GM23338 (cell line): ENCODE data around the gene ST6GALNAC1. TPM values are rescaled to one million over a fixed set of nuclear protein-coding genes. Genes with fewer than 3 reads are reported as not detected.

Experiments used
- ATAC-seq: fragments of 200-7000 bp; cut with Tn5 transposase; 3 replicates; pipeline ENCODE4 v1.9.1; 2020
- DNase-seq: peaks from one replicate; pipeline ENCODE4 v3.0.0-alpha.2; 2015; ENCODE audit warnings: low spot score
- H2AFZ ChIP-seq: fragments of 200-600 bp; sonication (generic); 2 replicates; pipeline ENCODE4 v1.8.0; 2016; ENCODE audit warnings: antibody characterized with exemption, mild to moderate bottlenecking, moderate library complexity
- H3F3A ChIP-seq: fragments of 200-600 bp; sonication (generic); replicated peaks from 2 replicates; pipeline ENCODE4 v1.8.0; 2017; ENCODE audit warnings: antibody characterized with exemption, mixed run types, low read depth
- H3K27ac ChIP-seq: fragments of 200-600 bp; sonication (generic); 2 replicates; pipeline ENCODE4 v1.6.1; 2016; ENCODE audit warnings: low read depth
- H3K27me3 ChIP-seq: fragments of 200-600 bp; sonication (generic); 2 replicates; pipeline ENCODE4 v1.8.0; 2016; ENCODE audit warnings: mild to moderate bottlenecking, mixed run types, moderate library complexity; ENCODE audit not compliant: insufficient read depth
- H3K36me3 ChIP-seq: fragments of 200-600 bp; sonication (generic); 2 replicates; pipeline ENCODE4 v1.8.0; 2016; ENCODE audit warnings: mild to moderate bottlenecking; ENCODE audit not compliant: insufficient read depth
- H3K4me1 ChIP-seq: fragments of 200-600 bp; sonication (generic); 2 replicates; pipeline ENCODE4 v1.8.0; 2016; ENCODE audit warnings: mild to moderate bottlenecking, moderate library complexity; ENCODE audit not compliant: insufficient read depth
- H3K4me2 ChIP-seq: fragments of 200-600 bp; sonication (generic); 2 replicates; pipeline ENCODE4 v1.7.1; 2017; ENCODE audit warnings: mixed run types
- H3K4me3 ChIP-seq: fragments of 200-600 bp; sonication (generic); 2 replicates; pipeline ENCODE4 v1.6.1; 2016; ENCODE audit warnings: mixed run types
- H3K79me2 ChIP-seq: fragments of 200-600 bp; sonication (generic); replicated peaks from 2 replicates; pipeline ENCODE4 v1.8.0; 2017; ENCODE audit warnings: mild to moderate bottlenecking; ENCODE audit not compliant: insufficient read depth
- H3K9me2 ChIP-seq: fragments of 200-600 bp; sonication (generic); 2 replicates; pipeline ENCODE4 v1.8.0; 2017; ENCODE audit not compliant: insufficient read depth
- H4K20me1 ChIP-seq: fragments of 200-600 bp; sonication (generic); replicated peaks from 2 replicates; pipeline ENCODE4 v1.8.0; 2017; ENCODE audit warnings: mild to moderate bottlenecking; ENCODE audit not compliant: insufficient read depth
- H3K27ac Mint-ChIP-seq: 2 replicates; pipeline ENCODE4 v1.8.0; 2020; ENCODE audit warnings: inconsistent platforms, mild to moderate bottlenecking, moderate library complexity, mixed read lengths
- H3K27me3 Mint-ChIP-seq: 3 replicates; pipeline ENCODE4 v1.8.0; 2022; ENCODE audit warnings: low read depth, mild to moderate bottlenecking, moderate library complexity, mixed read lengths, inconsistent platforms; ENCODE audit not compliant: insufficient read depth, poor library complexity
- H3K36me3 Mint-ChIP-seq: 3 replicates; pipeline ENCODE4 v1.8.0; 2021; ENCODE audit warnings: low read depth, mild to moderate bottlenecking, inconsistent platforms, moderate library complexity, mixed read lengths
- H3K4me1 Mint-ChIP-seq: 3 replicates; pipeline ENCODE4 v1.8.0; 2020; ENCODE audit warnings: mild to moderate bottlenecking, inconsistent platforms, mixed read lengths
- H3K4me3 Mint-ChIP-seq: 3 replicates; pipeline ENCODE4 v1.8.0; 2021; ENCODE audit warnings: moderate library complexity, mild to moderate bottlenecking, inconsistent platforms, mixed read lengths
- H3K9me3 Mint-ChIP-seq: 3 replicates; pipeline ENCODE4 v1.8.0; 2020; ENCODE audit warnings: moderate library complexity, mild to moderate bottlenecking, inconsistent platforms, mixed read lengths
- CREB1 ChIP-seq: fragments of 250-450 bp; sonication (Bioruptor Pico); IDR thresholded peaks from 2 replicates; pipeline ENCODE4 v1.5.0; 2020; ENCODE audit warnings: low read depth, mild to moderate bottlenecking, moderate library complexity
- CTCF ChIP-seq, 2 experiments: fragments of 200-600 bp in 1 of 2; sonication (generic) in 1 of 2; conservative IDR thresholded peaks; 2 replicates each; pipeline versions ENCODE4 v1.5.1 to v1.6.1; 2016 to 2017; ENCODE audit warnings: antibody characterized with exemption in 2 of 2, low read depth in 2 of 2, mild to moderate bottlenecking in 2 of 2, moderate library complexity in 1 of 2
- ETS1 ChIP-seq: IDR thresholded peaks from 2 replicates; pipeline ENCODE4 v1.6.1; 2016; ENCODE audit warnings: antibody characterized with exemption
- EZH2 ChIP-seq: fragments of 200-600 bp; sonication (generic); IDR thresholded peaks from one replicate; pipeline ENCODE4 v1.8.0; 2017; ENCODE audit warnings: antibody characterized with exemption, mild to moderate bottlenecking, low read depth; ENCODE audit not compliant: unreplicated experiment
- EZH2phosphoT487 ChIP-seq: fragments of 200-600 bp; sonication (generic); IDR thresholded peaks from one replicate; pipeline ENCODE4 v1.8.1; 2018; ENCODE audit warnings: antibody characterized with exemption; ENCODE audit not compliant: unreplicated experiment
- JUNB ChIP-seq: IDR thresholded peaks from one replicate; pipeline ENCODE4 v1.6.1; 2016; ENCODE audit warnings: antibody characterized with exemption; ENCODE audit not compliant: unreplicated experiment
- NANOG ChIP-seq: IDR thresholded peaks from 2 replicates; pipeline ENCODE4 v1.6.1; 2016; ENCODE audit warnings: antibody characterized with exemption, borderline replicate concordance
- POLR2AphosphoS5 ChIP-seq: IDR thresholded peaks from 2 replicates; pipeline ENCODE4 v1.6.1; 2016; ENCODE audit warnings: antibody characterized with exemption, low read depth
- REST ChIP-seq: IDR thresholded peaks from one replicate; pipeline ENCODE4 v1.6.1; 2018; ENCODE audit warnings: antibody characterized with exemption; ENCODE audit not compliant: unreplicated experiment
- STAT1 ChIP-seq: IDR thresholded peaks from one replicate; pipeline ENCODE4 v1.6.1; 2016; ENCODE audit warnings: antibody characterized with exemption; ENCODE audit not compliant: unreplicated experiment
- ZNF114 ChIP-seq: fragments of 250-450 bp; sonication (Bioruptor Pico); IDR thresholded peaks from 2 replicates; pipeline ENCODE4 v1.5.0; 2020; ENCODE audit warnings: mild to moderate bottlenecking, moderate library complexity
- ZNF331 ChIP-seq: fragments of 250-450 bp; sonication (Bioruptor Pico); IDR thresholded peaks from 2 replicates; pipeline ENCODE4 v1.5.0; 2020; ENCODE audit warnings: low read depth, mild to moderate bottlenecking, moderate library complexity
- ZNF462 ChIP-seq: fragments of 250-450 bp; sonication (Bioruptor Pico); IDR thresholded peaks from 2 replicates; pipeline ENCODE4 v1.5.0; 2020; ENCODE audit warnings: mild to moderate bottlenecking, moderate library complexity
- polyA plus RNA-seq: library from polyadenylated mRNA; unstranded; fragments of >200 nt; fragmentation: Nextera tagmentation; extraction: Ambion mirVana; gene quantifications from 2 replicates; pipeline ENCODE4 v1.2.1, GENCODE V29; 2016
- total RNA-seq: library from RNA; depleted of rRNA; stranded (reverse); fragments of >200 nt; shearing (Covaris generic); gene quantifications from 2 replicates; pipeline ENCODE4 v1.2.3, GENCODE V29; 2014

Gene ST6GALNAC1
- total and polyA plus RNA-seq, 2 experiments from 2014 or later: not detected

- H3K4me2 ChIP-seq: no peak overlapping the region
- no peaks in the 10 kb centered on the region for H3K36me3 ChIP-seq
- Mint-ChIP-seq H3K4me1 (peaks cover 22% of the 10 kb centered on the region), H3K9me3 (no peaks in the 10 kb centered on the region), H3K27ac (no peak overlapping the region), H3K36me3 (no peaks in the 10 kb centered on the region), H3K27me3 (peaks cover 9% of the 10 kb centered on the region), H3K4me3 (no peak overlapping the region)
- no peaks in the 10 kb centered on the region for H3F3A ChIP-seq
- no peak overlapping the region for H3K4me3 ChIP-seq
- no peak overlapping the region for H3K27ac ChIP-seq
- DNase-seq: no peak
- H3K79me2 ChIP-seq: no peaks in the 10 kb centered on the region
- no peaks in the 10 kb centered on the region for H3K27me3 ChIP-seq
- ATAC-seq: no peak
- H2AFZ ChIP-seq: no peak overlapping the region
- TF ChIP-seq CREB1 (CRISPR knock-in tag) (no peak), ETS1 (no peak), REST (no peak), STAT1 (no peak), POLR2AphosphoS5 (no peak), ZNF462 (CRISPR knock-in tag) (no peak), ZNF114 (CRISPR knock-in tag) (no peak), EZH2 (no peak), CTCF (conservative IDR thresholded peaks at IDR 0.05; ENCODE audit: low read depth in 2 of 2) (no peak), EZH2phosphoT487 (no peak), JUNB (no peak), ZNF331 (CRISPR knock-in tag) (no peak), NANOG (no peak)
- peaks cover 14% of the 10 kb centered on the region for H3K4me1 ChIP-seq
- H3K9me2 ChIP-seq: no peaks in the 10 kb centered on the region
- no peaks in the 10 kb centered on the region for H4K20me1 ChIP-seq
These were observed 5.3 kb downstream of the ST6GALNAC1 start for GRCh38 chr17:76638263-76638662.
